C4-2B (cell line): ENCODE measurements around the gene HSPA8.
"Not testable (repeated sequence)": the region's sequence is repeated elsewhere in the genome, so short reads cannot be mapped to it uniquely, and the experiment has no call there.

Experiments used
- ZFX ChIP-seq: fragments of 450-650 bp; IDR thresholded peaks from 2 replicates; pipeline ENCODE4 v1.6.1; 2017
- TF ChIP-seq, protein P1 (sequence below): fragments of 450-650 bp; conservative IDR thresholded peaks from 2 replicates; pipeline ENCODE4 v1.5.1; 2017; ENCODE audit warnings: mild to moderate bottlenecking

DNA sequence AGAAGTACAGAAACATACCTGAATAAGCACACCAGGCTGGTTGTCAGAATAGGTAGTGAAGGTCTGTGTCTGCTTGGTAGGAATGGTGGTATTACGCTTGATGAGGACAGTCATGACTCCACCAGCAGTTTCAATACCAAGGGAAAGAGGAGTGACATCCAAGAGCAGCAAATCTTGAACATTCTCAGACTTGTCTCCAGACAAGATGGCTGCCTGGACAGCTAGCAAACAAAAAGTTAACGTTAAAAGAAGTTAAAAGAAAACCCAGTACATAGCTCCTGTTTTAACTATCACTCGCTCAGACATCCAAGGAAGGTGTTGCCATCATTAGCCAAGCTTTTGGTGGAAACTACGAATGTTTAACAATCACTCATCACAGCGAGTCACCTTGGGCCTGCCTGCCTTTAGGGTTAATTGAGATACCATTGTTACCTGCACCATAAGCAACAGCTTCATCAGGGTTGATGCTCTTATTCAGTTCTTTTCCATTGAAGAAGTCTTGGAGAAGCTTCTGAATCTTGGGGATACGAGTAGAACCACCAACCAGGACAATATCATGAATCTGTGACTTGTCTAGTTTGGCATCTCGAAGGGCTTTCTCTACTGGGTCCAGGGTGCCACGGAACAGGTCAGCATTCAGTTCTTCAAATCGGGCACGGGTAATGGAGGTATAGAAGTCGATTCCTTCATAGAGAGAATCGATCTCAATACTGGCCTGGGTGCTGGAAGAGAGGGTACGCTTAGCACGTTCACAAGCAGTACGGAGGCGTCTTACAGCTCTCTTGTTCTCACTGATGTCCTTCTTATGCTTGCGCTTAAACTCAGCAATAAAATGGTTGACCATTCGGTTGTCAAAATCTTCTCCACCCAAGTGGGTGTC is 2.7 kb downstream of the HSPA8 start:
- TF ChIP-seq, protein P1, sequence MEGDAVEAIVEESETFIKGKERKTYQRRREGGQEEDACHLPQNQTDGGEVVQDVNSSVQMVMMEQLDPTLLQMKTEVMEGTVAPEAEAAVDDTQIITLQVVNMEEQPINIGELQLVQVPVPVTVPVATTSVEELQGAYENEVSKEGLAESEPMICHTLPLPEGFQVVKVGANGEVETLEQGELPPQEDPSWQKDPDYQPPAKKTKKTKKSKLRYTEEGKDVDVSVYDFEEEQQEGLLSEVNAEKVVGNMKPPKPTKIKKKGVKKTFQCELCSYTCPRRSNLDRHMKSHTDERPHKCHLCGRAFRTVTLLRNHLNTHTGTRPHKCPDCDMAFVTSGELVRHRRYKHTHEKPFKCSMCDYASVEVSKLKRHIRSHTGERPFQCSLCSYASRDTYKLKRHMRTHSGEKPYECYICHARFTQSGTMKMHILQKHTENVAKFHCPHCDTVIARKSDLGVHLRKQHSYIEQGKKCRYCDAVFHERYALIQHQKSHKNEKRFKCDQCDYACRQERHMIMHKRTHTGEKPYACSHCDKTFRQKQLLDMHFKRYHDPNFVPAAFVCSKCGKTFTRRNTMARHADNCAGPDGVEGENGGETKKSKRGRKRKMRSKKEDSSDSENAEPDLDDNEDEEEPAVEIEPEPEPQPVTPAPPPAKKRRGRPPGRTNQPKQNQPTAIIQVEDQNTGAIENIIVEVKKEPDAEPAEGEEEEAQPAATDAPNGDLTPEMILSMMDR, result not testable (repeated sequence)
- TF ChIP-seq ZFX, result not testable (repeated sequence)
